Lower leg skin (tissue), 3 donors: ENCODE results near the gene NDUFB10.

Experiments
- POLR2A ChIP-seq, 2 donors: fragments of 450-650 bp; IDR thresholded peaks; one replicate each; pipeline ENCODE4 v1.6.1; 2016 to 2017; ENCODE audit warnings: antibody characterized with exemption in 2 of 2, mild to moderate bottlenecking in 1 of 2, moderate library complexity in 1 of 2
- TF ChIP-seq, protein P1 (sequence below), 3 donors: fragments of 450-650 bp; IDR thresholded peaks; one replicate each; pipeline ENCODE4 v1.5.1; 2016; ENCODE audit warnings: antibody characterized with exemption in 3 of 3, mild to moderate bottlenecking in 3 of 3, moderate library complexity in 2 of 3

- TF ChIP-seq, protein P1, sequence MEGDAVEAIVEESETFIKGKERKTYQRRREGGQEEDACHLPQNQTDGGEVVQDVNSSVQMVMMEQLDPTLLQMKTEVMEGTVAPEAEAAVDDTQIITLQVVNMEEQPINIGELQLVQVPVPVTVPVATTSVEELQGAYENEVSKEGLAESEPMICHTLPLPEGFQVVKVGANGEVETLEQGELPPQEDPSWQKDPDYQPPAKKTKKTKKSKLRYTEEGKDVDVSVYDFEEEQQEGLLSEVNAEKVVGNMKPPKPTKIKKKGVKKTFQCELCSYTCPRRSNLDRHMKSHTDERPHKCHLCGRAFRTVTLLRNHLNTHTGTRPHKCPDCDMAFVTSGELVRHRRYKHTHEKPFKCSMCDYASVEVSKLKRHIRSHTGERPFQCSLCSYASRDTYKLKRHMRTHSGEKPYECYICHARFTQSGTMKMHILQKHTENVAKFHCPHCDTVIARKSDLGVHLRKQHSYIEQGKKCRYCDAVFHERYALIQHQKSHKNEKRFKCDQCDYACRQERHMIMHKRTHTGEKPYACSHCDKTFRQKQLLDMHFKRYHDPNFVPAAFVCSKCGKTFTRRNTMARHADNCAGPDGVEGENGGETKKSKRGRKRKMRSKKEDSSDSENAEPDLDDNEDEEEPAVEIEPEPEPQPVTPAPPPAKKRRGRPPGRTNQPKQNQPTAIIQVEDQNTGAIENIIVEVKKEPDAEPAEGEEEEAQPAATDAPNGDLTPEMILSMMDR (IDR thresholded peaks at IDR 0.05) = no peak
- no peak for TF ChIP-seq POLR2A (IDR thresholded peaks at IDR 0.05)
Measured at GRCh38 chr16:1950047-1950446, 9.3 kb upstream of the NDUFB10 start.
